ENCODE results near the gene RBMS1.
"Not testable (repeated sequence)": the region's sequence is repeated elsewhere in the genome, so short reads cannot be mapped to it uniquely, and the experiment has no call there.

Gene RBMS1

GRCh38 chr2:160377204-160377995 lies 116.2 kb downstream of the RBMS1 start:
- no peak for DNase-seq

DNA sequence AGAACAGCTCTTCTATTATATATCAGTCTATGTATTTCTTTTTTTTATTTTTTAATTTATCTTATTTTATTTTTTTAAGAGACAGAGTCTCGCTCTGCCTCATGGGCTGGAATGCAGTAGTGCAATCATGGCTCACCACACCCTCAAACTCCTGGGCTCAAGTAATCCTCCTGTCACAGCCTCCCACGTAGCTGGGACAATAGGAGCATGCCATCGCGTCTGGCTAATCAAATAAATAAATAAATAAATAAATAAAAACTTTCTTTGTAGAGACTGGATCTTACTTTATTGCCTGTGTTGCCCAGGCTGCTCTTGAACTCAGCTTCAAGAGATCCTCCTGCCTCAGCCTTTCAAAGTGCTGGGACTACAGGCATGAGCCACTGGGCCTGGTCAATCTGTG lies 117.0 kb downstream of the RBMS1 start:
- DNase-seq: no peak

DNA sequence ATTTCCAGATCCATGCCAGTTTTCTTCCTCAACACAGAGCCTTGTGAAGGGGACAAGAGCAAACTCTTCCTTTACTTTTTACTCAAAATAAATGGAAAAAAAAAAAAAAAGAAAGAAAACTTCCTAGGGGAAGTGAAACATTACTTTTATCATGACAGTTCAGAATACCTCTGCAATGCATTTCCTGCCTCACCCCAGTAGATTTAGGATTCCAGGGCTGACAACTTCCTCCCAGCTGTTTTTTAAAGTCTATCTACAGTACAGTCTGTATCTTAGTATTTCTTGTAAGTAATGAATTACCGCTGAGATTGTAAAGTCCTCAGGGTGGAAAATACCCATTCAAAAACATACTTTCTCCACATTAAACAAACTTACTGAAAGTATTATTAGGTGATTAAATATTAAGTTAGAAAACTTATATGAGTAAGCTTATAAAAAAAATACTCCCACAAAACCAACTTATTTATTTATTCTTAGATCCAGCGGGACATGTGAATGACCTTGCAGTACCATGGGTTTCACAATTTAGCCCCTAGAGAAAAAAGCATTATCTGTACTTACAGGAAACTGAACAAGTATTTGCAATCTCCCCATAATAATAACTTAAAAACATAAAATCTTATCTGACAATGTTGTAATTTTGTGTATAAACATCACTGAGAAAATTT lies 117.7 kb downstream of the RBMS1 start:
- no peak for DNase-seq

DNA sequence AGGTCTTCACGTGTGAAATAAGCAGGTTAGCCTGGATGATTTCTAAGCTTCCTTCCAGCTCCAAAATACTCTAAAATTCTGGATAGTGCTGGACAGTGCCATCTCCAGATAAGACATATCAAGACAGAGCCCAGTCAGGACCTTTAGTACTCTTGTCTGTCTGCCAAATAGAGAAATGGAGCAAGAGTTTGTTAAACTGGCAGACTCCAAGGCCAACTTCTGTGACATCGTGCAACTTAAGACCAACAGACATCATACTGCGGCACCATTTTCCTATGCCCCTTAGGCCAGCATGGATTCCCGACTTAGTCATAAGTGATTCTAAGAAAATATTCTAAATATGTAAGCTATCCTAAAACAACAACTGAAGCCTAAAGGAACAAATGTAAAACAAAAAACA lies 118.6 kb downstream of the RBMS1 start:
- no peak for DNase-seq

- no peak for DNase-seq
These were observed 119.9 kb downstream of the RBMS1 start for GRCh38 chr2:160373666-160374065.

- no peak for DNase-seq
These were observed 120.3 kb downstream of the RBMS1 start for GRCh38 chr2:160373263-160373662.

DNA sequence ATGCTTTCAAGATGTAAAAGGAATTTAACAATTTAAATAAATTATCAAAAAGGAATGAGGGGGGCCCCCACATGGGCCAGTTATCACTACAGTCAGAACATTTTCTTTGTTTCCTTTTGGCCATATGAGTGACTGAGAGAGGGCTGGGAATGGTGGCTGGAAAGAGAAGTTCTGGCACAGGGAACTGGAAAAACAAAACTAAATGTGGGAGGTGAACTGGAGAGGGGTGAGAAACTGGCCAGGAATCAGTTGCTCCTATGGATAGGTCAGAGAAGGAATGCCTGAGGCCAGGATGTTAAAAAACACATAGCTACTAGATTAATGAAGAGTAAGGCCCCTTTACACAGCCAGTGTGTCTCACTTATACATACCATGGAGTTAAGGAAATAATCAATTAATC lies 121.0 kb downstream of the RBMS1 start:
- DNase-seq: no peak

DNA sequence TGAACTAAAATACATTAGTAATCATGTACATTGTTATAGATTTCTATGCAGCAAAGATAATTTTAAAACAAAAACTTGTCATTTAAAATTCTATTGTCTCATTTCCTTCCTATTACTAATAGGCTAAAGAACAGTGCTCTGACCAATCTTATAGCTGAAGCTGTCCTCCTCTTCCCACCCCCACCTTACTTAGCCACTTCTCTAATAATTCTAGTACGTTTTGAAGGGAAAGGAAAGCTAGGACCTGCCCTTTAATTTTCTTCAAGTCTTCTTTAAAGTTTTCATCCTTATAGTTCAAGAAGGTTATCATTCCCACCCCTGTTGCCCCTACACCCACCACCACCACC lies 121.6 kb downstream of the RBMS1 start:
- DNase-seq: no peak

DNA sequence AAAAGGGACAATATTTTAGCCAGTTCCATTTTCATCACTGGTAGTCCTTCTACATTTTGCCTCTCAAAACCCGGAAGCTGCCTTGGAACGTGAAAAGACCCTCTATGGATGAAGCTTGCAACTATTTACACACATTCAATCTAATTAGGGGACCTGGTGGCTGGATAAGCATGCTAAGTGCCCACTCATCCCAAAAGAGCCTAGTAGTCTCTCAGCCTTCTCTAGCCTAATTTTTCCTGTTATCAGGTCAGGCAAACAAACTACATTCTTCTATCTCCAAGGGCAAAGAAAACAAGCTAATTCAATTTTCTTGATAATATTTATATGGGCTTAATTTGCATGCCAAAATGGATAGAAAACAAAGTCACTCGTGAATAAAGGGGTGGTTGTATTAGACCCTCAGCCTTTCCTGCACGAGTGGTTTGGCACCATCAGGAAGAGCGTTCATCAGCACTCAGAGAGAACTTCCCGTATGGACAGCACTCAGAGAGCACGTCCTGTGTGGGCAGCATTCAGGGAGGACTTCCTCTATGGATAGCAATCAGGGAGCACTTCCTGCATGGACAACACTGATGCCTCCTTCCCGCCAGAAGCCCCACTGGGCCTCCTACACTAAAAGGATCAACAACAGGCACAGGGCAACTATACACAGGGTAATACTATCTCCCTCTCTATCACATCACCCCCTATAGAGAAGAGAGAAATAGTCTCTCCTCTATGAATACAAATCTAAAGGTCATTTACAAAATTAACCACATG lies 122.2 kb downstream of the RBMS1 start:
- DNase-seq: no peak

- DNase-seq: no peak
These were observed 124.3 kb downstream of the RBMS1 start for GRCh38 chr2:160368988-160369930.

- DNase-seq: peak; percentile 32
These were observed 125.7 kb downstream of the RBMS1 start for GRCh38 chr2:160367887-160368286.

- not testable (repeated sequence) for DNase-seq
These were observed 126.5 kb downstream of the RBMS1 start for GRCh38 chr2:160367139-160367538.

DNA sequence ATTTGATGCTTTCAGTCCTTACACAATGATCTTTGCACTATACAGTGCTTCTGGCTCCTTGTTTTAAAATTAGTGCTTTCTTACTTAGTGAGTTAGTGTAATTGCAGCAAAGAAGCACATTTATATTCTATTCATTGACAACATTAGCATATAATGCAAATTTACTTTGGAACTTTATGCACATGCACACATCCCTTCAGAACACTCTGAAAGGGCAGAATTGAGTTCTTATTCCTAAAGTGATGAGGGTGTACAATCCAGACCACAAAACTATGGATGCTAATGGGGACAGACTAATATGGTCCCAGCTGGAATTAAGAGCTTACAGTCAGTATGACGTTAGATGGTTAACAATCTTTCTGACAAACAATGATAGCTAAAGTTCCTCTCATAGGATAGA lies 127.1 kb downstream of the RBMS1 start:
- no peak for DNase-seq

DNA sequence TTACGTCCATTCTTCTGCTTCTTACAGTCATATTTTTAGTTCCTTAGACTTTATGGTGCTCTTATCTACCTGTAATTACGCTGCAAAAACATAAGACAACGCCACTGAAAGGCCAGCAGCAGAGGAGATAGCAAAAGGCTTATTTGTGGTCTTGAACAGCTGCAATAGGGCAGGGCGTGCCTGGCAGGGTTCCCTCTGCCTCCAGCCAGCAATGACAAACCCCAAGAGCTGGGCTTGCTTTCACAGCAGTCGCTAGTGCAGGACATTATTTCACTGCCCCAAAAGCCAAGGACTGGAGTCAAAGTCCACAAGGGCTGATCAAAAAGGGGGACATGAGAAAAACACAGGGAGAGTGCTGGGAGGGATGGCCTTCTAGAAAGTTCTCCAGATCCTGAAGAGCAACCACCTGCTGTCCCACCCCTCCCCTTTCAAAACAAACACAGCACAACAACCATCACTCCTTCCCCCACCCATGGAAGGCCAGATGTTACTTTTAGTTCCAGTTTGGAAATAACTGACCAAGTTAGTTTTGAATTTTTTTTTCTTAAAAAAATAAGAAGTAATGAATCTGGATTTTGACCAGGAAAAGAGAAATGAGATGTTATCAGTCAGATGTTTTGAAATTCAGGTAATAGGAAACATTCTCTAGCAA lies 127.8 kb downstream of the RBMS1 start:
- DNase-seq: no peak

- DNase-seq: no peak
These were observed 129.2 kb downstream of the RBMS1 start for GRCh38 chr2:160364364-160364763.

DNA sequence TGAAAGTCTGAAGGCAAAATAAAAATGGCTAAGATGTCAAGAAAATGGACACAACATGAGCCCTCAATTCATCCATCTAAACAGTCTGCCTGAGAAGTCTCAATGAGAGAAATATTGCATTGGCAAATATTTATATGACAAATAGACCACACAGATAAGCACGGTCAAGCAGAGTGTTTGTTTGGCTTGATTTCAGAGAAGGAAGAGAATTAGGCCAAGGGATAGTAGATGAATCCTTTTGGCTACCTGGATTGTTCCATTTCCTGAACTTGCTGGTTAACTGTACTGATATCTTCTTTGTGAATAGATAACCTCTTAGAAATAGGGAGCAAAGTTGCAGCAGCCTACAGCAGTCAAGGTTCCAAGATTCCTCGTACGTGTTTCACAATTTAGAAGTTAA lies 129.6 kb downstream of the RBMS1 start:
- DNase-seq: no peak

- DNase-seq: no peak
These were observed 130.6 kb downstream of the RBMS1 start for GRCh38 chr2:160363055-160363454.

- DNase-seq: no peak
These were observed 131.1 kb downstream of the RBMS1 start for GRCh38 chr2:160362541-160362940.

- DNase-seq: no peak
These were observed 131.6 kb downstream of the RBMS1 start for GRCh38 chr2:160362018-160362417.

DNA sequence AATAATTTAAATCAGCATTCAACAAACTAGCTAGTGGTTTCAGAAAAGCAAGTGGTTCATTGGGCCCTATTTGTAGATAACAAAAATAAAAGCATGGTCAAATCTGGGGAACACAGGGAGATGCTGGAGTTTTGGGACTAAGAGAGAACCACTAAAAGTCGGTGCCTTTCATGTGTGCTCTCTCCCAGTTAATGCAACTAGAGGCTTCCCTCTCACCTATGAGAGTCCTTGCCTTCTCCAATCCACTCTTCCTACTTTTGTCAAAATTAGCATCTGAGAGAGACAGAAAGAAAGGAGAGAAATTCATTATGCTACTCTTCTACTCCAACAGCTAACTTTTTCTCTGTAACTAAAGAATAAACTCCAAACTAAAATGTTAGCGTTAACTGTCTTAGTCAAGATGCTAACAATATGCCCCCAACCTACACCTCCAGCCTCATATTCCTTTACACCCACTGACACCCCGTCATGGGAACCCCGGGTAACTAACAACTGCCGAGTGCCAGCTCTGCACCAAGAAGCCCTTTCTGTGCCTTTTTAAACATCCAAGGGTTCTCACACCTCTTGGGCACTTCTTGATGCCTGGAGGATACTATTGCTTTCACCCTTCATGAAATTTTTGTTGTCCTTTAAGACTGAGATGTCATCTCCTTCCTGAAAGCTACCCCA lies 133.4 kb downstream of the RBMS1 start:
- no peak for DNase-seq

- no peak for DNase-seq
These were observed 135.6 kb downstream of the RBMS1 start for GRCh38 chr2:160358046-160358445.

GRCh38 chr2:160356485-160356884 lies 137.1 kb downstream of the RBMS1 start:
- no peak for DNase-seq

Data from CD4-positive, alpha-beta T cell treated with Interleukin-15 for 1 hour (primary cell).